Ishikawa (cell line): ENCODE measurements around the gene TXNDC11.

Experiments
- CEBPB ChIP-seq: IDR thresholded peaks from 2 replicates; pipeline ENCODE4 v1.6.1; 2012
- CREB1 ChIP-seq: IDR thresholded peaks from 2 replicates; pipeline ENCODE4 v1.6.1; 2012; ENCODE audit warnings: low read depth
- EGR1 ChIP-seq: IDR thresholded peaks from 2 replicates; pipeline ENCODE4 v1.6.1; 2012
- EP300 ChIP-seq: IDR thresholded peaks from 2 replicates; pipeline ENCODE4 v1.6.1; 2012; ENCODE audit warnings: borderline replicate concordance
- FOXM1 ChIP-seq: IDR thresholded peaks from 2 replicates; pipeline ENCODE4 v1.6.1; 2012; ENCODE audit warnings: low read depth, borderline replicate concordance
- MAX ChIP-seq: IDR thresholded peaks from 2 replicates; pipeline ENCODE4 v1.6.1; 2012
- NFIC ChIP-seq: IDR thresholded peaks from 2 replicates; pipeline ENCODE4 v1.6.1; 2012
- RAD21 ChIP-seq: IDR thresholded peaks from 2 replicates; pipeline ENCODE4 v1.6.1; 2012; ENCODE audit warnings: low read depth
- REST ChIP-seq: IDR thresholded peaks from 2 replicates; pipeline ENCODE4 v1.6.1; 2012; ENCODE audit warnings: low read depth, mild to moderate bottlenecking
- TAF1 ChIP-seq: IDR thresholded peaks from 2 replicates; pipeline ENCODE4 v1.6.1; 2012; ENCODE audit warnings: low read depth, mild to moderate bottlenecking
- TCF12 ChIP-seq: IDR thresholded peaks from 2 replicates; pipeline ENCODE4 v1.6.1; 2012; ENCODE audit warnings: low read depth
- TEAD4 ChIP-seq: IDR thresholded peaks from 2 replicates; pipeline ENCODE4 v1.6.1; 2012
- USF1 ChIP-seq: IDR thresholded peaks from 2 replicates; pipeline ENCODE4 v1.6.1; 2012
- YY1 ChIP-seq: IDR thresholded peaks from 2 replicates; pipeline ENCODE4 v1.6.1; 2012; ENCODE audit warnings: low read depth
- ZBTB7A ChIP-seq: IDR thresholded peaks from 2 replicates; pipeline ENCODE4 v1.6.1; 2012; ENCODE audit warnings: low read depth

Gene TXNDC11

GRCh38 chr16:11722468-11722808 is 20.2 kb downstream of the TXNDC11 start:
- TF ChIP-seq FOXM1: no peak
- TF ChIP-seq NFIC: no peak
- no peak for TF ChIP-seq MAX
- no peak for TF ChIP-seq CEBPB
- TF ChIP-seq TEAD4: no peak
- no peak for TF ChIP-seq EP300
- TF ChIP-seq TAF1: no peak
- no peak for TF ChIP-seq CREB1
- TF ChIP-seq RAD21: no peak
- no peak for TF ChIP-seq EGR1
- TF ChIP-seq REST: no peak

GRCh38 chr16:11721781-11722467 is 20.7 kb downstream of the TXNDC11 start:
- TF ChIP-seq CEBPB (no peak), FOXM1 (no peak)

- TF ChIP-seq ZBTB7A (no peak), CEBPB (no peak), TAF1 (no peak), MAX (no peak), TEAD4 (no peak), REST (no peak), TCF12 (no peak), FOXM1 (no peak), RAD21 (no peak), CREB1 (no peak), EGR1 (no peak), USF1 (no peak), YY1 (no peak), EP300 (no peak), NFIC (no peak)
Measured at GRCh38 chr16:11719762-11720161, 22.9 kb downstream of the TXNDC11 start.

GRCh38 chr16:11719171-11719570 is 23.5 kb downstream of the TXNDC11 start:
- TF ChIP-seq CEBPB (no peak), RAD21 (no peak), FOXM1 (no peak), USF1 (no peak), TEAD4 (no peak), EGR1 (no peak), NFIC (no peak), CREB1 (no peak), TCF12 (no peak), TAF1 (no peak), YY1 (no peak), REST (no peak)

- TF ChIP-seq TCF12 (no peak), RAD21 (no peak), TEAD4 (no peak), TAF1 (no peak), USF1 (no peak), MAX (no peak), FOXM1 (no peak), EP300 (no peak), YY1 (no peak), NFIC (no peak), REST (no peak), CEBPB (no peak), ZBTB7A (no peak), CREB1 (no peak), EGR1 (no peak)
Measured at GRCh38 chr16:11717811-11718210, 24.8 kb downstream of the TXNDC11 start.
